Muscle of back (tissue), 13 donors: ENCODE data around the gene HTR3B. TPM values are rescaled to one million over a fixed set of nuclear protein-coding genes. Genes with fewer than 3 reads are reported as not detected.
"Not testable (repeated sequence)": the region's sequence is repeated elsewhere in the genome, so short reads cannot be mapped to it uniquely, and the experiment has no call there.

Source experiments
- DNase-seq, 3 donors: peaks; one replicate each; pipeline versions ENCODE4 v3.0.0 to v3.0.0-alpha.2; 2013
- long read RNA-seq, 9 donors: transcript quantifications; one replicate each; lab custom pipeline, GENCODE V29; 2026
- polyA plus RNA-seq, 10 donors: library from polyadenylated mRNA; unstranded; fragments of 120-200 nt; gene quantifications; one replicate each; pipeline ENCODE4 v1.2.1, GENCODE V29; 2013; ENCODE audit not compliant: insufficient read length in 10 of 10

Gene HTR3B
- under 1 TPM in 5 of 10 donors, not detected in 5; 0.07 to 0.16 (median 0.08) TPM for polyA plus RNA-seq
- long read RNA-seq, donor 1, result 0 reads
- long read RNA-seq, donor 2, result 0 reads
- long read RNA-seq, donor 3, result 0 reads
- long read RNA-seq, donor 4, result 0 reads
- long read RNA-seq, donor 5, result 0 reads
- long read RNA-seq, donor 6, result 0 reads
- long read RNA-seq, donor 7, result 0 reads
- long read RNA-seq, donor 8, result 0 reads
- long read RNA-seq, donor 9, result 0 reads

GRCh38 chr11:113904379-113905101, at the start of gene HTR3B:
TSS of gene HTR3B (plus strand) at chr11:113904796. CDS start at chr11:113904934, 138 bp downstream.
- DNase-seq, result no peak

DNA sequence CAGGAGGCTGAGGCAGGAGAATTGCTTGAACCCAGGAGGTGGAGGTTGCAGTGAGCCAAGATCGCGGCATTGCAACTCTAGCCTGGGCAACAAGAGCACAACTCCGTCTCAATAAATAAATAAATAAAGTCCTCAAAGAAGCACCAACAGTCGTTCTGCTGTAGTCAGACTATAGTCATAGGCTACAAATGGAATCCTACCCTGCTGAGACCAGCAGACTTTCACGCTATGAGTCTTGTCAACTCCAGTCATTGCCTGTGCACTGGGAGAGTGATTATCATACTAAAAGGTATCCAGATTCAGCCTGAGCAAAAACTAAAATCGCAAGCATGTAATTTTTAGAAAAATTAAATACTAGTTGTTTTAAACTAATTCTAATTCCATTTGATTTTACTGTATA, 48.8 kb upstream of the HTR3B start:
- no peak for DNase-seq

DNA sequence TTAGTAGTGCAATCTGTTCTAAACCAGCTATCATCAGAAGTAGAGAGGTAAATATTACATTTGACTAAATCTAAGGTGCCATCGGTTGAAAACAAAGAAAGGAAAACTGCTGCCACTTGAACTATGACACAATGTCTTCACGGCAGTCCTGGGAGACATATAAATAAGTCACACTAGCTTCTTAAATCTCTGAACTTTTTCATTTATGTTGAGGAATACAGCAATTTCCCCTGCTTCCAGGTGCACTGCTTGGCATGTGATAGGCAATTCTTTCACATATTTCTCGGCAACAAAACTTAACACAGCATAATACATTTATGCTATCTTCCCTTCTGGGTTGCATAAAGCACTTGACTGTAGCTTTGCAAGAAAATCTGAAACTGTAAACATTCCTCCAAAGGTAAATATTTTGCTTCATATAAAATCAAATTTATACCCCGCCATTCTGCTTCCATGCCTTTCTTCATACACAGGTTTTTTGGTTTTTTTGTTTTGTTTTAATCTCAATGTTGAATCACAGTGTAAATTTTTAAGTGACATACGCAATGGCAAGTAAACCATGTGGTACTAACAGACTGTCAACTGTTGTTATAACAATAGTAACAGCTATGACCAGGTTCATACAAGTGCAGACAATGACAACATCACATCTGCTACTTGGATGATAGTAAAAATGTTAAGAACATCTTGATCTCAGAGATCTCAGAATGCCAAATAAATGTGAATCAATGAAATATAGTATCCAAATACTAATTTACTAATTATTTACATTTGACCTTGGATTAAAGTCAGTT, 47.4 kb upstream of the HTR3B start:
- no peak for DNase-seq

- DNase-seq, result no peak
Measured at GRCh38 chr11:113859665-113860064, 44.9 kb upstream of the HTR3B start.

DNA sequence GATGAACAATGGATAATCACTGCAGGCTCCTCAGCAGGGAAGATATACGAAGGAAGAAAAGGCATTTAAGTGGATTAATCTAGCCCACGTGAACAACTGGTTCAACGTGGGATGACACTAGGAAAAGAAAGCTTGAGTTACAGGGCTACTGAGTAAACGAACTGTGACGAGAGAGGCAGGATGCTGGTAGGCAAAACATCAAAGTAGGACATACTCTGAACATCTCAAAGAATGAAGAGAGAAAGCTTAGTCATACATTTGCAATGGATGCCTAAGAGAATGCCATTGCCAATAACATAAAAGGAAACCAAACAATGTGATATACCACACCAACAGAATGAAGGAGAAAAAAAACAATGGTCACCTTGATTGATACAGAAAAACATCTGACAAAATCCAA, 42.2 kb upstream of the HTR3B start:
- no peak for DNase-seq

GRCh38 chr11:113864410-113864809, 40.2 kb upstream of the HTR3B start:
- no peak for DNase-seq

- no peak for DNase-seq
Measured at GRCh38 chr11:113865873-113866272, 38.7 kb upstream of the HTR3B start.

- DNase-seq, result no peak
Measured at GRCh38 chr11:113867843-113868503, 36.6 kb upstream of the HTR3B start.

DNA sequence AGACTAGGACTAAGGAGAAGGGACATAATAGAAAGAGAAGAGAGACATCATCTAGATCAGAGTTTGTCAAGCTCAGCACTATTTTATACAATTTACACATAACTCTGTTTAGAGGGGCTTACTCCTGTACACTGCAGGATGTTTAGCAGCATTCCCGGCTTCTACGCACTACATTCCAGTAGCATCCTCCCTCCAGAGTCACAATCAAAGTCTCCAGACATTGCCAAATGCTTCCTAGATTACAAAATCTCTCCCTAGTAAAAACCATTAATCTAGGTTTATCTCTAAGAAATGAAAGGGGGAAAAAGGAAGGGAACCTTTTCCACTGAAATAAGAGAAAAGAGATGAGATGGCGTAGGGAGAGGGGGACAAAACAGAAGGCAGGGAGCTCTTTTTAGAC, 33.3 kb upstream of the HTR3B start:
- DNase-seq, result no peak

GRCh38 chr11:113873236-113873626, 31.4 kb upstream of the HTR3B start:
- peak in 1 of 3 donors; percentile 39 for DNase-seq

- no peak for DNase-seq
Measured at GRCh38 chr11:113874096-113874495, 30.5 kb upstream of the HTR3B start.

DNA sequence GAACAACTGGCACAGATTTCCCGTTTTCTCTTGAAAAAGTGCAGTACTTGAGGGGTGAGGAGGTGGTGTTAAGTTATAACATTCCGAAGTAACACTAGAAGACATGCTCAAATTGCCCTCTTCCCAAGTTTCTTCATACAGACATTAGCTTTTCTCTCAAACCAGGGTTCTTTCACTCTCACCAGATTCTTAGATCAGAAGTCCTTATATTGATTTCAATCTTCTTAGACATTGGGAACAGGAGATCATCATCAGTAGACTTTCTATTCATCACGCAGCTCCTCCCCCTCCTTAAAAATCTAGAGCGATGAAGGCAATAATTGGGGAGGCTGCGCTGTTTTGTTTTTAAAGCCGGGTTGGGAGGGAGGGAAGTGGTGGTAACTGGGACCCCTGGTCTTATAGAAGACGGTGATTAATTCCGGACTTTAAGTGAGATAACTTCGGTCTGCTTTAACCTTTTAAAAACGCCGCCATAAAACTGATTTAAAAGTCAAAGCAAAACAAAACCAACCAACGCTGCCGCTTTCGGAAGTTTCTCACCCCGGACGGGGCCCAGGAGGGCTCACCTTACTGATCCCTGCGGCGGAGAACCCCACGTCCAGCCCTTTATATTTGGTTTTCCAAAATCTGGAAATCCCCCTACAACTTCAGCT, 29.9 kb upstream of the HTR3B start:
- peak; percentile 19 to 65 (median 44) for DNase-seq

- peak; percentile 97 to 100 (median 99) for DNase-seq
Measured at GRCh38 chr11:113875234-113876073, 29.1 kb upstream of the HTR3B start, which contains the start of gene USP28. TSS of gene USP28 (minus strand) at chr11:113875572. CDS start at chr11:113875501, 71 bp downstream.

- no peak for DNase-seq
Measured at GRCh38 chr11:113876074-113876797, 28.4 kb upstream of the HTR3B start.

- no peak for DNase-seq
Measured at GRCh38 chr11:113876798-113877669, 27.6 kb upstream of the HTR3B start.

GRCh38 chr11:113877670-113878055, 26.9 kb upstream of the HTR3B start:
- DNase-seq, result no peak

GRCh38 chr11:113879446-113879845, 25.1 kb upstream of the HTR3B start:
- DNase-seq, result not testable (repeated sequence)

GRCh38 chr11:113880971-113881370, 23.6 kb upstream of the HTR3B start:
- peak in 1 of 3 donors; percentile 27 for DNase-seq

GRCh38 chr11:113881856-113882255, 22.7 kb upstream of the HTR3B start:
- DNase-seq, result peak in 1 of 3 donors; percentile 45
